Hepatocyte (in vitro differentiated cells): ENCODE measurements around the gene CPED1.

ENCODE experiments used
- EZH2 ChIP-seq: fragments of 200-600 bp; sonication (generic); IDR thresholded peaks from 2 replicates; pipeline ENCODE4 v1.6.1; 2016; ENCODE audit warnings: antibody characterized with exemption, mild to moderate bottlenecking, borderline replicate concordance
- EZH2phosphoT487 ChIP-seq: fragments of 200-600 bp; sonication (generic); IDR thresholded peaks from one replicate; pipeline ENCODE4 v1.6.1; 2018; ENCODE audit warnings: antibody characterized with exemption, mild to moderate bottlenecking, low read depth, moderate library complexity; ENCODE audit not compliant: unreplicated experiment, severe bottlenecking
- TF ChIP-seq, protein P1 (sequence below): fragments of 200-600 bp; sonication (generic); IDR thresholded peaks from 2 replicates; pipeline ENCODE4 v1.5.1; 2016; ENCODE audit warnings: antibody characterized with exemption, mild to moderate bottlenecking; ENCODE audit not compliant: poor library complexity

DNA sequence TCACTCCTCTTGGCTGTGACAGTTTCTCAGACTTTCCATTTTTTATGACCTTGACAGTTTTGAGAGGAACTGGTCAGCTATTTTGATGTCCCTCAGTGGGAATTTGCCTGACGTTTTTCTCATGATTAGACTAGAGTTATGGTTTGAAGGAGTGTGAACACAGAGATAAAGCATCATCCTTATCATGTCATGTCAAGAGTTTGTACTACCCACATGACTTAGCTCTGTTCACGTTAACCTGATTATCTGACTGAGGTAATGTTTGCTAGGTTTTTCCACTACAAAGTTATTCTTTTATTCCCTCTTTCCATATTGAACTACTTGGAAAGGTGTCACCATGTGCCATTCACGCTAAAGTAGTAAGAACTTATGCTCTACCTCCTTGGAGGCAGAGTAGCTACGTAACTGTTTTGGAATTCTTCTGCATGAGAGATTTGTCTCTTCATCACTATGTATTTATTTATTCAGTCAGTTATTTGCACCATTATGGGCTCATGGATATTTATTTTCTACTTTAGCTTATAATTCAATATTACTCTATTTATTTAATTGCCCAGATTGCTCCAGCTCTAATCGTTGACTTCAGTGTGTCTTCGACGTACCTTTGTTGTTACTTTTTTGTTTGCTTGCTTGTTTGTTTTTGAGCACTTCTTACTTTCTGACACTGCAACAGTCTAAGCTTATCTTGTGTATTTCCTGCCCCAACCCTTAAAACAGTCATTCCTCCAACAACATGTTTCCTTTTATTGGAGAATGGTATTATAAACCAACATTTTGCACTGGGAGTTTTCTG lies 50.4 kb downstream of the CPED1 start:
- TF ChIP-seq, protein P1, sequence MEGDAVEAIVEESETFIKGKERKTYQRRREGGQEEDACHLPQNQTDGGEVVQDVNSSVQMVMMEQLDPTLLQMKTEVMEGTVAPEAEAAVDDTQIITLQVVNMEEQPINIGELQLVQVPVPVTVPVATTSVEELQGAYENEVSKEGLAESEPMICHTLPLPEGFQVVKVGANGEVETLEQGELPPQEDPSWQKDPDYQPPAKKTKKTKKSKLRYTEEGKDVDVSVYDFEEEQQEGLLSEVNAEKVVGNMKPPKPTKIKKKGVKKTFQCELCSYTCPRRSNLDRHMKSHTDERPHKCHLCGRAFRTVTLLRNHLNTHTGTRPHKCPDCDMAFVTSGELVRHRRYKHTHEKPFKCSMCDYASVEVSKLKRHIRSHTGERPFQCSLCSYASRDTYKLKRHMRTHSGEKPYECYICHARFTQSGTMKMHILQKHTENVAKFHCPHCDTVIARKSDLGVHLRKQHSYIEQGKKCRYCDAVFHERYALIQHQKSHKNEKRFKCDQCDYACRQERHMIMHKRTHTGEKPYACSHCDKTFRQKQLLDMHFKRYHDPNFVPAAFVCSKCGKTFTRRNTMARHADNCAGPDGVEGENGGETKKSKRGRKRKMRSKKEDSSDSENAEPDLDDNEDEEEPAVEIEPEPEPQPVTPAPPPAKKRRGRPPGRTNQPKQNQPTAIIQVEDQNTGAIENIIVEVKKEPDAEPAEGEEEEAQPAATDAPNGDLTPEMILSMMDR: no peak
- TF ChIP-seq EZH2phosphoT487 (no peak), EZH2 (no peak)
